ENCODE measurements around the gene DNAAF5.

Gene DNAAF5

DNA sequence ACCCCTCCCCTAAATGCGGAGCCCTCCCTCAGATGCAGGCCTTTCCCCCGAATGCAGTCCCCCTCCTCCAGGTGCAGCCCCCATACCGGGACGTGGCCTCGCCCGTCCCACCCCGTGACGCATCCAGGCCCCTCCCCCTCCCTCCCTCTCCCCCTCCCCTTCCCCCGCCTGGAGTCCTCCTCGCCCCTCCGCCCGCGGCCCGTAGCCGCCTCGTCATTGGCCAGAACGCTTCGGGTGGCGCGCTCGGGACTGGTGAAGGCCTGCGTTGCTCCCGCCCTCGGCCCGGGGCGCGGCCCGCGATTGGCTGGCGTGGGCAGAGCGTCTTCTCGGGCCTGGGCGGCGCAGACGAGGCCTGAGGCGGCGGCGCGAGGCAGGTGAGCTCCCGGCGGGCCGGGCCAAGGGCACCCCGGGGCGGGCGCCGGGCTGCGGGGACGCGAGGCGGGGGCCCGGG lies 89.8 kb downstream of the DNAAF5 start:
- Histone ChIP-seq H3K36me3 (peaks cover 5% of the 10 kb centered on the region), H3K4me1 (peaks cover 4% of the 10 kb centered on the region; the same call in 1 of the 2 replicates), H3K9me3 (0 out of 2 replicates have a peak, but pooled peaks cover 2% of the 10 kb centered on the region), H3K4me3 (ENCODE audit: low read depth, low read length) (peak overlapping the region; percentile 73), H3K27me3 (no peaks in the 10 kb centered on the region)
- peak; percentile 99 for DNase-seq
- TF ChIP-seq, protein P1, sequence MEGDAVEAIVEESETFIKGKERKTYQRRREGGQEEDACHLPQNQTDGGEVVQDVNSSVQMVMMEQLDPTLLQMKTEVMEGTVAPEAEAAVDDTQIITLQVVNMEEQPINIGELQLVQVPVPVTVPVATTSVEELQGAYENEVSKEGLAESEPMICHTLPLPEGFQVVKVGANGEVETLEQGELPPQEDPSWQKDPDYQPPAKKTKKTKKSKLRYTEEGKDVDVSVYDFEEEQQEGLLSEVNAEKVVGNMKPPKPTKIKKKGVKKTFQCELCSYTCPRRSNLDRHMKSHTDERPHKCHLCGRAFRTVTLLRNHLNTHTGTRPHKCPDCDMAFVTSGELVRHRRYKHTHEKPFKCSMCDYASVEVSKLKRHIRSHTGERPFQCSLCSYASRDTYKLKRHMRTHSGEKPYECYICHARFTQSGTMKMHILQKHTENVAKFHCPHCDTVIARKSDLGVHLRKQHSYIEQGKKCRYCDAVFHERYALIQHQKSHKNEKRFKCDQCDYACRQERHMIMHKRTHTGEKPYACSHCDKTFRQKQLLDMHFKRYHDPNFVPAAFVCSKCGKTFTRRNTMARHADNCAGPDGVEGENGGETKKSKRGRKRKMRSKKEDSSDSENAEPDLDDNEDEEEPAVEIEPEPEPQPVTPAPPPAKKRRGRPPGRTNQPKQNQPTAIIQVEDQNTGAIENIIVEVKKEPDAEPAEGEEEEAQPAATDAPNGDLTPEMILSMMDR (IDR thresholded peaks at IDR 0.05; ENCODE audit: low read depth, low read length), result no peak

DNA sequence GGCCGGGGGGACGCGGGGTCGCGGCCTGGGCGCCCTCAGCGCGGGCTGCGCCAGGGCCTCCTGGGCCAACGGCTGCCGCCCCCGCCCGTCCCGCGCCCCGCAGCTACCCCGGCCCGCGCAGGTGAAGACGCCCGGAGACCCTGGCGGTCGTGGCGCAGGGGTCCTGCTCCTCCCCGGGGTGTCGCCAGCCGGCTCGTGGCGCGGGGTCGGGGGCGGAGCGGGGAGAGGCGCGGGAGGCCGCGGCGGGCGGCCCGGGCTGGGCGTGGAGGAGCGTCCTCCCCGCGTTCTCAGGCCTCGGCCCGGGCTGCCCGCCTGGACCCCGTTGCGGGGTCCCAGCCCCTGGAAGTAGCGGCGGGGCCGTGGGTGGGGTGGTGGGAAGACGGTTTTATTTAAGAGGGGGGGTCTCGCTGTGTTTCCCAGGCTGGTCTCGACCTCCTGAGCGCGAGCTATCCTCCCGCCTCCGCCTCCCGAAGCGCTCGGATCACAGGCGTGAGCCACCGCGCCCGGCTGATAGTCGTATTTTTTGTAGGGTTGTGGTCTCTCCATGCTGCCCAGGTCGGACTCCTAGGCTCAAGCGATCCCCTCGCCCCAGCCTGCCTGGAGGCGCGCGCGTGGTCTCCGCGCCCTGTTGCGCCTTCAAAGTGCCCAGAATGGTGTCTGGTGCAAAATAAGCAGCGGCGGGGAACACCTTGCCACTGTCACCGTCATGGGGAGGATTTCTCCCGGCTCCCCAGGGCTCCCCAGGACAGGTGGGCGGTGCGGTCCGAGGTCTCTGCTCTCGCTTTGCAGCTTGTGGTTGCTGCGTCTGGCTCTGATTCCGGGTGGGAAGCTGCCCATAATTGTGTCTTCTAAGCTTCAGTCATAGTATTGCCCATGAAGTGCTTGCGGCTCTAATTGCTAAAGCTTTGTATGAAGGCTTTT lies 90.5 kb downstream of the DNAAF5 start:
- DNase-seq, result peak; percentile 27
- Histone ChIP-seq H3K4me3 (ENCODE audit: low read depth, low read length) (peak overlapping the region; percentile 61), H3K4me1 (peaks cover 4% of the 10 kb centered on the region; the same call in 1 of the 2 replicates), H3K9me3 (0 out of 2 replicates have a peak, but pooled peaks cover 2% of the 10 kb centered on the region), H3K27me3 (no peaks in the 10 kb centered on the region), H3K36me3 (peaks cover 8% of the 10 kb centered on the region)
- TF ChIP-seq, protein P1 (IDR thresholded peaks at IDR 0.05; ENCODE audit: low read depth, low read length), result no peak

DNA sequence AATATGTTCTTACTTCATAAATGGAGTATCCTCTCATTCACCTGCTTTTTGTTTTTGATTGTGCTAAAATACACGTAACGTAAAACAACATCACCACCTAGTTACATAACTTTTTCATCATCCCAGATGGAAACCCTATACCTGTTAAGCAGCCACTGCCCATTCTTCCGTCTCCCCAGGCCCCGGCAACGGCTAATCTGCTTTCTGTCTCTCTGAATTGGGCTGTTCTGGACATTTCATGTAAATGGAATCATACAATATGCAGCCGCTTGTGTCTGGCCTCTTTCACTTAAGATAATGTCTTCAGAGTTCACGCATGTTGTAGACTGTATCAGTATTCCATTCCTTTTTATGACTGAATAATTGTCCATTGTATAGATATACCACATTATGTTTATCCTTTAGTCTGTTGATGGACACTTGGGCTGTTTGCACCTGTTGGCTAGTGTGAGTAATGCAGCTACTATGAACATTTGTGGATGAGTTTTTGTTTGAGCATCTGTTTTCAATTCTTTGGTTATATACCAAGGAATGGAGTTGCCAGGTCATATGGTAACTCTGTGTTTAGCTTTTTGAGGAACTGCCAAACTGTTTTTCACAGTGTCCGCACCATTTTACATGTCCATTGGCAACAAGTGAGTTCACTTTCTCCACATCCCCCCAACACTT lies 91.7 kb downstream of the DNAAF5 start:
- H3K27me3 ChIP-seq, result no peaks in the 10 kb centered on the region
- H3K9me3 ChIP-seq, result 0 out of 2 replicates have a peak, but pooled peaks cover 2% of the 10 kb centered on the region
- peaks cover 4% of the 10 kb centered on the region; the same call in 1 of the 2 replicates for H3K4me1 ChIP-seq
- peaks cover 8% of the 10 kb centered on the region for H3K36me3 ChIP-seq
- H3K4me3 ChIP-seq (ENCODE audit: low read depth, low read length), result peak overlapping the region; percentile 61
- TF ChIP-seq, protein P1 (IDR thresholded peaks at IDR 0.05; ENCODE audit: low read depth, low read length), result peak; percentile 40
- no peak for DNase-seq

DNA sequence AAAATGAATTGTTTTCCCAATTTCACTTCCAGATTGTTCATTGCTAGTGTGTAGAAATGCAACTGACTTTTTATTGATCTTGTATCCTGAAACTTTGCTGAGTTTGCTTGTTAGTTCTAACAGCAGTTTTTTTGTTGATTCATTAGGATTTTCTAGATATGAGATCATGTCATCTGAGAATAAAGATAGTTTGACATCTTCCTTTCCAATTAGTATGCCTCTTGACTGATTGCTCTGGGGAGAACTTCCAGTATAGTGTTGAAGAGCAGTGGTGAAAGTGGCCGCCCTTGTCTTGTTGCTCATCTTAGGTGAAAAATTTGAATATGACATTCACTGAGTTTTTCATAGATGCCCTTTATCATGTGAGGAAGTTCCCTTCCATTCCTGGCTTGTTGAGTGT lies 93.8 kb downstream of the DNAAF5 start:
- DNase-seq, result no peak
- Histone ChIP-seq H3K36me3 (peaks cover 8% of the 10 kb centered on the region), H3K9me3 (0 out of 2 replicates have a peak, but pooled peaks cover 2% of the 10 kb centered on the region), H3K27me3 (no peaks in the 10 kb centered on the region), H3K4me1 (no peaks in the 10 kb centered on the region; the same call in 1 of the 2 replicates), H3K4me3 (ENCODE audit: low read depth, low read length) (no peak overlapping the region)
- TF ChIP-seq, protein P1 (IDR thresholded peaks at IDR 0.05; ENCODE audit: low read depth, low read length), result no peak

DNA sequence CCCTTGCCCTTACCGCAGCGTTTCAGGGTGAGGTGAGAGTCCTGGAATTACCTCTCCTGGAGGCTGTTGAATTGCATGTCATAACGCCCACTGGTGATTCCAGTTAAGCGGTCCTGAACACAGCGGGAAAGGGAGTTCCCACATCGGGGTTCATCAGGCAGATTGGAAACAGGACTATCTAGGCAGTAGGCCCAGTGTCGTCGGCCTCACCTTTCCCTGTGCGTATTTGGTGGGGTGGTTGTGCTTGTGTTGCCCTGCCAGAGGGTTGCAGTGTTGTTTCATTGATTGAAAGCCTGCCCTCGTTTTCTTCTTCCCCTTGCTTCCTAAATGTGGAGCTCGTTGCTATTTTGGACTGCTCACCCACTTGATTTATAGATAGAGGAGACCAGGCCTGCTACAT lies 95.2 kb downstream of the DNAAF5 start:
- Histone ChIP-seq H3K9me3 (0 out of 2 replicates have a peak, but pooled peaks cover 2% of the 10 kb centered on the region), H3K36me3 (peaks cover 11% of the 10 kb centered on the region), H3K4me3 (ENCODE audit: low read depth, low read length) (no peak overlapping the region), H3K27me3 (0 out of 2 replicates have a peak, but pooled peaks cover under 1% of the 10 kb centered on the region), H3K4me1 (no peaks in the 10 kb centered on the region; the same call in none of the 2 replicates)
- TF ChIP-seq, protein P1 (IDR thresholded peaks at IDR 0.05; ENCODE audit: low read depth, low read length), result peak; percentile 18; the same call in 1 of the 2 replicates
- DNase-seq, result no peak

All from BE2C (cell line).